ENCODE data around the gene IGSF3.

- TF ChIP-seq CTCF (IDR thresholded peaks at IDR 0.05; ENCODE audit: control extremely low read depth in 1 of 3, insufficient read depth in 1 of 3, low read depth in 1 of 3, low read length in 3 of 3) = no peak
- TF ChIP-seq EP300 (IDR thresholded peaks at IDR 0.05; ENCODE audit: borderline replicate concordance in 1 of 2, low read depth in 2 of 2, low read length in 2 of 2) = no peak
- no peak for TF ChIP-seq CEBPB (IDR thresholded peaks at IDR 0.05; ENCODE audit: low read depth, low read length)
- TF ChIP-seq POLR2A (IDR thresholded peaks at IDR 0.05; ENCODE audit: control extremely low read depth in 1 of 2, low read depth in 2 of 2, low read length in 2 of 2) = no peak
- TF ChIP-seq POLR2AphosphoS5 (IDR thresholded peaks at IDR 0.05; ENCODE audit: low read depth, low read length) = no peak
- TF ChIP-seq, protein P1, sequence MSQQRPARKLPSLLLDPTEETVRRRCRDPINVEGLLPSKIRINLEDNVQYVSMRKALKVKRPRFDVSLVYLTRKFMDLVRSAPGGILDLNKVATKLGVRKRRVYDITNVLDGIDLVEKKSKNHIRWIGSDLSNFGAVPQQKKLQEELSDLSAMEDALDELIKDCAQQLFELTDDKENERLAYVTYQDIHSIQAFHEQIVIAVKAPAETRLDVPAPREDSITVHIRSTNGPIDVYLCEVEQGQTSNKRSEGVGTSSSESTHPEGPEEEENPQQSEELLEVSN (IDR thresholded peaks at IDR 0.05) = no peak
- no peak for TF ChIP-seq EZH2 (IDR thresholded peaks at IDR 0.05; ENCODE audit: low read depth, low read length, severe bottlenecking)
Measured at GRCh38 chr1:116605315-116605714, 62.2 kb downstream of the IGSF3 start.

Data from H1 (cell line).